ENCODE data around the gene TRIO. TPM values are rescaled to one million over a fixed set of nuclear protein-coding genes. Genes with fewer than 3 reads are reported as not detected.

Gene TRIO
- total and polyA plus RNA-seq, 2 of the 8 experiments (the other 6 are each of a cell fraction or from before 2014, with no cell fraction given): 35.1 to 69.1 TPM

GRCh38 chr5:14178671-14179211 is 35.6 kb downstream of the TRIO start (continued):
- TF ChIP-seq BACH1 (IDR thresholded peaks at IDR 0.05; ENCODE audit: low read length) (0 out of 2 replicates have a peak, but pooled peaks have one; percentile 25), CHD1 (IDR thresholded peaks at IDR 0.05; ENCODE audit: low read depth, low read length) (no peak), KDM4A (IDR thresholded peaks at IDR 0.05; ENCODE audit: low read depth, low read length, severe bottlenecking) (no peak), CTCF (IDR thresholded peaks at IDR 0.05; ENCODE audit: control extremely low read depth in 1 of 3, insufficient read depth in 1 of 3, low read depth in 1 of 3, low read length in 3 of 3) (no peak), ZNF274 (IDR thresholded peaks at IDR 0.05; ENCODE audit: borderline replicate concordance, extremely low read depth, low read length) (no peak), POU5F1 (IDR thresholded peaks at IDR 0.05; ENCODE audit: low read depth, low read length) (no peak)
- TF ChIP-seq, protein P1, sequence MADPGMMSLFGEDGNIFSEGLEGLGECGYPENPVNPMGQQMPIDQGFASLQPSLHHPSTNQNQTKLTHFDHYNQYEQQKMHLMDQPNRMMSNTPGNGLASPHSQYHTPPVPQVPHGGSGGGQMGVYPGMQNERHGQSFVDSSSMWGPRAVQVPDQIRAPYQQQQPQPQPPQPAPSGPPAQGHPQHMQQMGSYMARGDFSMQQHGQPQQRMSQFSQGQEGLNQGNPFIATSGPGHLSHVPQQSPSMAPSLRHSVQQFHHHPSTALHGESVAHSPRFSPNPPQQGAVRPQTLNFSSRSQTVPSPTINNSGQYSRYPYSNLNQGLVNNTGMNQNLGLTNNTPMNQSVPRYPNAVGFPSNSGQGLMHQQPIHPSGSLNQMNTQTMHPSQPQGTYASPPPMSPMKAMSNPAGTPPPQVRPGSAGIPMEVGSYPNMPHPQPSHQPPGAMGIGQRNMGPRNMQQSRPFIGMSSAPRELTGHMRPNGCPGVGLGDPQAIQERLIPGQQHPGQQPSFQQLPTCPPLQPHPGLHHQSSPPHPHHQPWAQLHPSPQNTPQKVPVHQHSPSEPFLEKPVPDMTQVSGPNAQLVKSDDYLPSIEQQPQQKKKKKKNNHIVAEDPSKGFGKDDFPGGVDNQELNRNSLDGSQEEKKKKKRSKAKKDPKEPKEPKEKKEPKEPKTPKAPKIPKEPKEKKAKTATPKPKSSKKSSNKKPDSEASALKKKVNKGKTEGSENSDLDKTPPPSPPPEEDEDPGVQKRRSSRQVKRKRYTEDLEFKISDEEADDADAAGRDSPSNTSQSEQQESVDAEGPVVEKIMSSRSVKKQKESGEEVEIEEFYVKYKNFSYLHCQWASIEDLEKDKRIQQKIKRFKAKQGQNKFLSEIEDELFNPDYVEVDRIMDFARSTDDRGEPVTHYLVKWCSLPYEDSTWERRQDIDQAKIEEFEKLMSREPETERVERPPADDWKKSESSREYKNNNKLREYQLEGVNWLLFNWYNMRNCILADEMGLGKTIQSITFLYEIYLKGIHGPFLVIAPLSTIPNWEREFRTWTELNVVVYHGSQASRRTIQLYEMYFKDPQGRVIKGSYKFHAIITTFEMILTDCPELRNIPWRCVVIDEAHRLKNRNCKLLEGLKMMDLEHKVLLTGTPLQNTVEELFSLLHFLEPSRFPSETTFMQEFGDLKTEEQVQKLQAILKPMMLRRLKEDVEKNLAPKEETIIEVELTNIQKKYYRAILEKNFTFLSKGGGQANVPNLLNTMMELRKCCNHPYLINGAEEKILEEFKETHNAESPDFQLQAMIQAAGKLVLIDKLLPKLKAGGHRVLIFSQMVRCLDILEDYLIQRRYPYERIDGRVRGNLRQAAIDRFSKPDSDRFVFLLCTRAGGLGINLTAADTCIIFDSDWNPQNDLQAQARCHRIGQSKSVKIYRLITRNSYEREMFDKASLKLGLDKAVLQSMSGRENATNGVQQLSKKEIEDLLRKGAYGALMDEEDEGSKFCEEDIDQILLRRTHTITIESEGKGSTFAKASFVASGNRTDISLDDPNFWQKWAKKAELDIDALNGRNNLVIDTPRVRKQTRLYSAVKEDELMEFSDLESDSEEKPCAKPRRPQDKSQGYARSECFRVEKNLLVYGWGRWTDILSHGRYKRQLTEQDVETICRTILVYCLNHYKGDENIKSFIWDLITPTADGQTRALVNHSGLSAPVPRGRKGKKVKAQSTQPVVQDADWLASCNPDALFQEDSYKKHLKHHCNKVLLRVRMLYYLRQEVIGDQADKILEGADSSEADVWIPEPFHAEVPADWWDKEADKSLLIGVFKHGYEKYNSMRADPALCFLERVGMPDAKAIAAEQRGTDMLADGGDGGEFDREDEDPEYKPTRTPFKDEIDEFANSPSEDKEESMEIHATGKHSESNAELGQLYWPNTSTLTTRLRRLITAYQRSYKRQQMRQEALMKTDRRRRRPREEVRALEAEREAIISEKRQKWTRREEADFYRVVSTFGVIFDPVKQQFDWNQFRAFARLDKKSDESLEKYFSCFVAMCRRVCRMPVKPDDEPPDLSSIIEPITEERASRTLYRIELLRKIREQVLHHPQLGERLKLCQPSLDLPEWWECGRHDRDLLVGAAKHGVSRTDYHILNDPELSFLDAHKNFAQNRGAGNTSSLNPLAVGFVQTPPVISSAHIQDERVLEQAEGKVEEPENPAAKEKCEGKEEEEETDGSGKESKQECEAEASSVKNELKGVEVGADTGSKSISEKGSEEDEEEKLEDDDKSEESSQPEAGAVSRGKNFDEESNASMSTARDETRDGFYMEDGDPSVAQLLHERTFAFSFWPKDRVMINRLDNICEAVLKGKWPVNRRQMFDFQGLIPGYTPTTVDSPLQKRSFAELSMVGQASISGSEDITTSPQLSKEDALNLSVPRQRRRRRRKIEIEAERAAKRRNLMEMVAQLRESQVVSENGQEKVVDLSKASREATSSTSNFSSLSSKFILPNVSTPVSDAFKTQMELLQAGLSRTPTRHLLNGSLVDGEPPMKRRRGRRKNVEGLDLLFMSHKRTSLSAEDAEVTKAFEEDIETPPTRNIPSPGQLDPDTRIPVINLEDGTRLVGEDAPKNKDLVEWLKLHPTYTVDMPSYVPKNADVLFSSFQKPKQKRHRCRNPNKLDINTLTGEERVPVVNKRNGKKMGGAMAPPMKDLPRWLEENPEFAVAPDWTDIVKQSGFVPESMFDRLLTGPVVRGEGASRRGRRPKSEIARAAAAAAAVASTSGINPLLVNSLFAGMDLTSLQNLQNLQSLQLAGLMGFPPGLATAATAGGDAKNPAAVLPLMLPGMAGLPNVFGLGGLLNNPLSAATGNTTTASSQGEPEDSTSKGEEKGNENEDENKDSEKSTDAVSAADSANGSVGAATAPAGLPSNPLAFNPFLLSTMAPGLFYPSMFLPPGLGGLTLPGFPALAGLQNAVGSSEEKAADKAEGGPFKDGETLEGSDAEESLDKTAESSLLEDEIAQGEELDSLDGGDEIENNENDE (IDR thresholded peaks at IDR 0.05; ENCODE audit: insufficient replicate concordance, low read length): no peak
